Gastroesophageal sphincter (tissue), 3 donors: Measurements from ENCODE around the gene RNF212.

Source experiments
- CTCF ChIP-seq, 4 experiments: fragments of 200-600 bp in 2 of 4; fragments of 450-650 bp in 2 of 4; sonication (generic) in 1 of 4; IDR thresholded peaks; one replicate each; pipeline ENCODE4 v1.5.1; 2017 to 2019; ENCODE audit warnings: antibody characterized with exemption in 4 of 4, mild to moderate bottlenecking in 2 of 4, moderate library complexity in 2 of 4
- POLR2A ChIP-seq, 2 donors: fragments of 450-650 bp; IDR thresholded peaks; one replicate each; pipeline ENCODE4 v1.6.1; 2017; ENCODE audit warnings: antibody characterized with exemption in 2 of 2, mild to moderate bottlenecking in 2 of 2, moderate library complexity in 1 of 2

GRCh38 chr4:1112821-1113182 lies 562 bp downstream of the RNF212 start:
- no peak for TF ChIP-seq CTCF (IDR thresholded peaks at IDR 0.05)
- no peak for TF ChIP-seq POLR2A (IDR thresholded peaks at IDR 0.05)
